PC-9 (cell line): ENCODE data around the gene DENND1A. TPM values are rescaled to one million over a fixed set of nuclear protein-coding genes. Genes with fewer than 3 reads are reported as not detected.

ENCODE experiments used
- BruUV-seq: library from RNA; stranded (reverse); fragments of 400-500 nt; replicated peaks from 2 replicates; lab custom pipeline; 2021; lab: Mats Ljungman, UMichigan
- CTCF ChIA-PET: fragments of 300-600 bp; sonication (Branson Sonifier 250); formaldehyde crosslinking; loops from one replicate; lab custom pipeline; 2022; ENCODE audit warnings: antibody characterized with exemption; lab: Charles Lee
- POLR2A ChIA-PET: fragments of 300-600 bp; sonication (Branson Sonifier 250); formaldehyde crosslinking; loops from one replicate; lab custom pipeline; 2022; ENCODE audit warnings: antibody characterized with exemption; ENCODE audit not compliant: unreplicated experiment; lab: Charles Lee
- DNase-seq, 2 experiments: peaks; one replicate each; pipeline versions ENCODE4 v3.0.0 to v3.0.0-alpha.2; 2015 to 2022; ENCODE audit warnings: mixed read lengths in 1 of 2
- H2AFZ ChIP-seq: fragments of 200-600 bp; sonication (generic); 2 replicates; pipeline ENCODE4 v1.8.1; 2017; ENCODE audit warnings: antibody characterized with exemption
- H3F3A ChIP-seq: fragments of 200-600 bp; sonication (generic); 2 replicates; pipeline ENCODE4 v1.8.1; 2017; ENCODE audit warnings: antibody characterized with exemption, mild to moderate bottlenecking, low read depth; ENCODE audit not compliant: insufficient read depth
- H3K27ac ChIP-seq: fragments of 200-600 bp; sonication (generic); 2 replicates; pipeline ENCODE4 v1.6.1; 2016; ENCODE audit warnings: mixed run types
- H3K27me3 ChIP-seq: fragments of 200-600 bp; sonication (generic); 2 replicates; pipeline ENCODE4 v1.6.1; 2016; ENCODE audit warnings: low read depth, mixed run types; ENCODE audit not compliant: insufficient read depth
- H3K36me3 ChIP-seq: fragments of 200-600 bp; sonication (generic); 2 replicates; pipeline ENCODE4 v1.6.1; 2016; ENCODE audit warnings: low read depth, mixed run types
- H3K4me1 ChIP-seq: fragments of 200-600 bp; sonication (generic); replicated peaks from 2 replicates; pipeline ENCODE4 v1.6.1; 2016; ENCODE audit warnings: mixed run types; ENCODE audit not compliant: insufficient read depth
- H3K4me2 ChIP-seq: fragments of 200-600 bp; sonication (generic); 2 replicates; pipeline ENCODE4 v1.6.1; 2017; ENCODE audit warnings: mixed run types
- H3K4me3 ChIP-seq: fragments of 200-600 bp; sonication (generic); 2 replicates; pipeline ENCODE4 v1.6.1; 2016; ENCODE audit warnings: mixed run types
- H3K79me2 ChIP-seq: fragments of 200-600 bp; sonication (generic); 2 replicates; pipeline ENCODE4 v1.6.1; 2017; ENCODE audit warnings: low read depth, mixed run types
- H3K9me2 ChIP-seq: fragments of 200-600 bp; sonication (generic); 2 replicates; pipeline ENCODE4 v1.8.1; 2017; ENCODE audit warnings: mild to moderate bottlenecking; ENCODE audit not compliant: insufficient read depth
- H3K9me3 ChIP-seq: fragments of 200-600 bp; sonication (generic); 2 replicates; pipeline ENCODE4 v1.8.1; 2016; ENCODE audit warnings: low read depth; ENCODE audit not compliant: insufficient read depth
- H4K20me1 ChIP-seq: fragments of 200-600 bp; sonication (generic); 2 replicates; pipeline ENCODE4 v1.8.1; 2017; ENCODE audit not compliant: insufficient read depth
- EZH2 ChIP-seq: fragments of 200-600 bp; sonication (generic); IDR thresholded peaks from 2 replicates; pipeline ENCODE4 v1.8.0; 2017; ENCODE audit warnings: antibody characterized with exemption, low read depth
- intact Hi-C: fragments of 100-400 bp; cut with micrococcal nuclease; formaldehyde crosslinking; loops from one replicate; pipeline ENCODE4 v1.10.0; 2022; ENCODE audit not compliant: unreplicated experiment
- total RNA-seq: library from RNA; stranded (reverse); gene quantifications from 2 replicates; pipeline ENCODE4 v1.2.3, GENCODE V29; 2021
- TF ChIP-seq, protein P1 (sequence below): fragments of 200-600 bp; sonication (generic); conservative IDR thresholded peaks from 2 replicates; pipeline ENCODE4 v1.6.1; 2017; ENCODE audit warnings: mixed run types, antibody characterized with exemption, mild to moderate bottlenecking, moderate library complexity

Gene DENND1A
- total RNA-seq, 1 experiment from 2014 or later = 37.7 TPM

DNA sequence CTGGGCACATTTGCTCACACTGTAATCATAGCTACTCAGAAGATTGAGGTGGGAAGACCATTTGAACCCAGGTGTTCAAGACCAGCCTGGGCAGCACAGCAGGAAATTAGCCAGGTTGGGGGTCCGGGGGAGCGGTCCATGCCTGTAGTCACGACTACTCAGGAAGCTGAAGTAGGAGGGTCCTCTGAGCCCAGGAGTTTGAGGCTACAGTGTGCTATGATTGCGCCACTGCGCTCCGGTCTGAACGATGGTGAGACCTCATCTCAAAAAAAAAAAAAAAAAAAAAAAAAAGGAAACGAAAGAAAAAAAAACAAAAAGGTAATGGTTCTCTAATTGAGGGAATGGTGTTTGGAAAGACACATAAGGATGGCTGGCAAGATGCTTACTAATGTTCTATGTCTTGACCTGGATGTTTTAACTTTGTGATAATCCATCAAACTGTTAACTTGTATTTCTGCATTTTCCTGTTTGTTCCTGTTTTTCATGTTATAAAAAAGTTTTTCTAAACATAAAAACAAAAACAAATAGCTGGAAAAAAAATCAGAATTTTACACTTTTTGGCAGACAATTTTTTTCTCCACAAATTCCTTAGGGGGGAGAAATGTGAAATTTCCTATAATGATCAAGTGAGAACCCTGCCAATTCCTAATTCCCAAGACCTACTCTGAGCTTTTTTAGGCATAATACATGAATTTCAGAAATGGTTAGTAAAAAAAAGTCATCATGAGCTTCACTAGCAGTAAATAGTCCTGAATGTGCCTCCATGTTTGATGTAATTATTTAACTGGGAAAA is 96.9 kb downstream of the DENND1A start:
- 0 out of 2 replicates have a peak, but pooled peaks cover 13% of the 10 kb centered on the region for H3K36me3 ChIP-seq

GRCh38 chr9:123832176-123832575 is 97.8 kb downstream of the DENND1A start:
- DNase-seq = no peak
- no peak for TF ChIP-seq EZH2
- TF ChIP-seq, protein P1, sequence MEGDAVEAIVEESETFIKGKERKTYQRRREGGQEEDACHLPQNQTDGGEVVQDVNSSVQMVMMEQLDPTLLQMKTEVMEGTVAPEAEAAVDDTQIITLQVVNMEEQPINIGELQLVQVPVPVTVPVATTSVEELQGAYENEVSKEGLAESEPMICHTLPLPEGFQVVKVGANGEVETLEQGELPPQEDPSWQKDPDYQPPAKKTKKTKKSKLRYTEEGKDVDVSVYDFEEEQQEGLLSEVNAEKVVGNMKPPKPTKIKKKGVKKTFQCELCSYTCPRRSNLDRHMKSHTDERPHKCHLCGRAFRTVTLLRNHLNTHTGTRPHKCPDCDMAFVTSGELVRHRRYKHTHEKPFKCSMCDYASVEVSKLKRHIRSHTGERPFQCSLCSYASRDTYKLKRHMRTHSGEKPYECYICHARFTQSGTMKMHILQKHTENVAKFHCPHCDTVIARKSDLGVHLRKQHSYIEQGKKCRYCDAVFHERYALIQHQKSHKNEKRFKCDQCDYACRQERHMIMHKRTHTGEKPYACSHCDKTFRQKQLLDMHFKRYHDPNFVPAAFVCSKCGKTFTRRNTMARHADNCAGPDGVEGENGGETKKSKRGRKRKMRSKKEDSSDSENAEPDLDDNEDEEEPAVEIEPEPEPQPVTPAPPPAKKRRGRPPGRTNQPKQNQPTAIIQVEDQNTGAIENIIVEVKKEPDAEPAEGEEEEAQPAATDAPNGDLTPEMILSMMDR = no peak
- no peaks in the 10 kb centered on the region for H3F3A ChIP-seq
- no peaks in the 10 kb centered on the region for H3K4me1 ChIP-seq
- H3K9me2 ChIP-seq = no peaks in the 10 kb centered on the region
- ChIA-PET CTCF (no interaction called here), POLR2A (interaction anchor here (0.7 kb wide), 1 partner anchor 53 kb away, joined by 4 read pairs; no protein-coding TSS in a partner anchor)
- intact Hi-C loops = no loop called here
- H3K4me2 ChIP-seq = no peak overlapping the region
- H3K36me3 ChIP-seq = 0 out of 2 replicates have a peak, but pooled peaks cover 13% of the 10 kb centered on the region
- H3K79me2 ChIP-seq = peaks cover 23% of the 10 kb centered on the region; the same call in 1 of the 2 replicates
- H3K9me3 ChIP-seq = peaks cover 22% of the 10 kb centered on the region
- H2AFZ ChIP-seq = no peak overlapping the region
- no peaks in the 10 kb centered on the region for H4K20me1 ChIP-seq
- no peaks in the 10 kb centered on the region for H3K27me3 ChIP-seq
- H3K27ac ChIP-seq = no peak overlapping the region
- BruUV-seq = no TSS peak
- no peak overlapping the region for H3K4me3 ChIP-seq

More for the DNA sequence above, 96.9 kb downstream of the DENND1A start:
- Histone ChIP-seq H3K27me3 (no peaks in the 10 kb centered on the region), H3K27ac (no peak overlapping the region), H3F3A (no peaks in the 10 kb centered on the region), H3K4me3 (no peak overlapping the region), H4K20me1 (no peaks in the 10 kb centered on the region), H2AFZ (no peak overlapping the region), H3K9me3 (peaks cover 18% of the 10 kb centered on the region), H3K4me1 (no peaks in the 10 kb centered on the region), H3K9me2 (no peaks in the 10 kb centered on the region), H3K79me2 (peaks cover 23% of the 10 kb centered on the region; the same call in 1 of the 2 replicates), H3K4me2 (no peak overlapping the region)
- TF ChIP-seq, protein P1 = no peak
- TF ChIP-seq EZH2 = no peak
- DNase-seq = no peak
- no TSS peak for BruUV-seq
- ChIA-PET CTCF (no interaction called here), POLR2A (interaction anchor here (0.7 kb wide), 1 partner anchor 54 kb away, joined by 4 read pairs; no protein-coding TSS in a partner anchor)
- intact Hi-C loops = no loop called here

DNA sequence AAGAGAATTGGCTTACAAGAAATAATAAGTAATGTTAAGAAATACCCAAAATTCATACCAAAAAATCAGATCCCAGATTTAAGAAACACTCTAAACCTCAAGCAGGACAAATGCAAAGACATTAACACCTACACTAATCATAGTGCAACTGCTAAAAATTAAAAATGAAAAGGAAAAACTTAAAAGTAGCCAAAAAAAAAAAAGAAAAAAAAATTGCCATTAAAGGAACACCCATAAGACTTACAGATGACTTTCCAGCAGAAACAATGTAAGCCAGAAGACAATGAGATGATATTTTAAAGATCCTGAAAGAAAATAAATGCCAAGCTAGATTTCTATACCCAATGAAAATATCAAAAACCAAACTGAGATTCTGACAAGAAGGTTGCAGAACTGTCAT is 101.5 kb downstream of the DENND1A start:
- H3K27ac ChIP-seq = no peak overlapping the region
- TF ChIP-seq, protein P1 = no peak
- no peak for TF ChIP-seq EZH2
- no peaks in the 10 kb centered on the region for H3K4me1 ChIP-seq
- H4K20me1 ChIP-seq = no peaks in the 10 kb centered on the region
- no peak for DNase-seq
- H3K4me3 ChIP-seq = no peak overlapping the region
- CTCF ChIA-PET = no interaction called here
- no peaks in the 10 kb centered on the region for H3K27me3 ChIP-seq
- intact Hi-C loops = no loop called here
- BruUV-seq = no TSS peak
- peaks cover 27% of the 10 kb centered on the region for H3K9me3 ChIP-seq
- POLR2A ChIA-PET = no interaction called here
- H2AFZ ChIP-seq = no peak overlapping the region
- H3K36me3 ChIP-seq = 0 out of 2 replicates have a peak, but pooled peaks cover 13% of the 10 kb centered on the region
- no peaks in the 10 kb centered on the region for H3F3A ChIP-seq
- 0 out of 2 replicates have a peak, but pooled peaks cover 10% of the 10 kb centered on the region for H3K79me2 ChIP-seq
- no peak overlapping the region for H3K4me2 ChIP-seq
- no peaks in the 10 kb centered on the region for H3K9me2 ChIP-seq
